OCI-LY7 (cell line): ENCODE data around the gene HSP90AB1. TPM values are rescaled to one million over a fixed set of nuclear protein-coding genes. Genes with fewer than 3 reads are reported as not detected.
A peak's percentile ranks its signal among the peaks of the same experiment; 100 is the strongest.

Experiments used
- BruUV-seq: library from RNA; stranded (reverse); fragments of 400-500 nt; replicated peaks from 2 replicates; lab custom pipeline; 2021; lab: Mats Ljungman, UMichigan
- CTCF ChIA-PET: fragments of 300-600 bp; sonication (Branson Sonifier 250); formaldehyde crosslinking; loops from one replicate; lab custom pipeline; 2022; ENCODE audit warnings: antibody characterized with exemption; ENCODE audit not compliant: unreplicated experiment; lab: Charles Lee
- POLR2A ChIA-PET: fragments of 300-600 bp; sonication (Branson Sonifier 250); formaldehyde crosslinking; loops from one replicate; lab custom pipeline; 2022; ENCODE audit warnings: antibody characterized with exemption; lab: Charles Lee
- DNase-seq: peaks from one replicate; pipeline ENCODE4 v3.0.0-alpha.2; 2015; ENCODE audit warnings: low spot score
- H2AFZ ChIP-seq: fragments of 200-600 bp; sonication (generic), shearing (Covaris generic); 2 replicates; pipeline ENCODE4 v1.6.1; 2014; ENCODE audit warnings: mild to moderate bottlenecking, antibody characterized with exemption, low read length, moderate library complexity
- H3K27ac ChIP-seq: fragments of 200-600 bp; sonication (generic); 2 replicates; pipeline ENCODE4 v1.5.1; 2014; ENCODE audit warnings: mixed run types, low read depth, mild to moderate bottlenecking, moderate library complexity, low read length, inconsistent platforms; ENCODE audit not compliant: poor library complexity, severe bottlenecking
- H3K36me3 ChIP-seq: fragments of 200-600 bp; sonication (generic); 2 replicates; pipeline ENCODE4 v1.6.1; 2014; ENCODE audit warnings: mild to moderate bottlenecking, antibody characterized with exemption, low read length, moderate library complexity, mixed read lengths; ENCODE audit not compliant: insufficient read depth
- H3K4me1 ChIP-seq: fragments of 200-600 bp; sonication (generic); 2 replicates; pipeline ENCODE4 v1.5.1; 2014; ENCODE audit warnings: mild to moderate bottlenecking, low read length; ENCODE audit not compliant: insufficient read depth, poor library complexity, severe bottlenecking
- H3K4me2 ChIP-seq: fragments of 200-600 bp; sonication (generic); 2 replicates; pipeline ENCODE4 v1.6.1; 2014; ENCODE audit warnings: mild to moderate bottlenecking, low read length
- H3K4me3 ChIP-seq: fragments of 200-600 bp; sonication (generic); 2 replicates; pipeline ENCODE4 v1.5.1; 2014; ENCODE audit warnings: mild to moderate bottlenecking, low read depth, low read length; ENCODE audit not compliant: poor library complexity, severe bottlenecking
- H3K79me2 ChIP-seq: fragments of 200-600 bp; sonication (generic); 2 replicates; pipeline ENCODE4 v1.6.1; 2016; ENCODE audit warnings: low read depth, mild to moderate bottlenecking, low read length, moderate library complexity, mixed read lengths; ENCODE audit not compliant: insufficient read depth
- H3K9me2 ChIP-seq: fragments of 200-600 bp; sonication (generic); 2 replicates; pipeline ENCODE4 v1.6.1; 2016; ENCODE audit warnings: mild to moderate bottlenecking, low read length, mixed read lengths; ENCODE audit not compliant: insufficient read depth
- H3K9me3 ChIP-seq: fragments of 200-600 bp; sonication (generic); 2 replicates; pipeline ENCODE4 v1.6.1; 2014; ENCODE audit warnings: mild to moderate bottlenecking, mixed run types, low read length, mixed read lengths
- H4K20me1 ChIP-seq: fragments of 200-600 bp; sonication (generic); 2 replicates; pipeline ENCODE4 v1.6.1; 2014; ENCODE audit warnings: mild to moderate bottlenecking, antibody characterized with exemption, low read length, moderate library complexity, mixed read lengths; ENCODE audit not compliant: insufficient read depth
- CTCF ChIP-seq: fragments of 200-600 bp; sonication (generic); conservative IDR thresholded peaks from 2 replicates; pipeline ENCODE4 v1.5.1; 2014; ENCODE audit warnings: mild to moderate bottlenecking, antibody characterized with exemption, low read length, moderate library complexity, mixed read lengths
- EZH2phosphoT487 ChIP-seq: fragments of 200-600 bp; sonication (generic); IDR thresholded peaks from 2 replicates; pipeline ENCODE4 v1.6.1; 2018; ENCODE audit warnings: low read depth, borderline replicate concordance, mild to moderate bottlenecking, mixed run types, antibody characterized with exemption, low read length, moderate library complexity, mixed read lengths
- intact Hi-C: fragments of 100-400 bp; cut with micrococcal nuclease; formaldehyde crosslinking; loops from one replicate; pipeline ENCODE4 v1.10.0; 2022; ENCODE audit not compliant: unreplicated experiment
- total RNA-seq, 2 experiments: library from RNA; depleted of rRNA in 1 of 2; stranded (reverse); fragments of >200 nt in 1 of 2; shearing (Covaris generic) in 1 of 2; gene quantifications; 2 replicates each; pipeline ENCODE4 v1.2.3, GENCODE V29; 2014 to 2022

The HSP90AB1 gene
- total RNA-seq, 2 experiments from 2014 or later, result 911 to 1,282 TPM

- CTCF ChIA-PET, result no interaction called here
- intact Hi-C loops, result no loop called here
- POLR2A ChIA-PET, result interaction anchor here (0.6 to 1.0 kb wide), 3 partner anchors 26 to 56 kb away, joined by 3 read pairs; no protein-coding TSS in a partner anchor
- no TSS peak for BruUV-seq
- no peak for DNase-seq
- Histone ChIP-seq H3K79me2 (peaks cover 52% of the 10 kb centered on the region), H3K4me3 (no peak overlapping the region), H3K4me2 (peak overlapping the region; percentile 98; the same call in 1 of the 2 replicates), H3K9me2 (no peaks in the 10 kb centered on the region), H3K4me1 (peaks cover 65% of the 10 kb centered on the region), H2AFZ (no peak overlapping the region), H4K20me1 (peaks cover 51% of the 10 kb centered on the region), H3K36me3 (peaks cover 88% of the 10 kb centered on the region), H3K27ac (no peak overlapping the region), H3K9me3 (no peaks in the 10 kb centered on the region)
- TF ChIP-seq CTCF, result no peak
- TF ChIP-seq EZH2phosphoT487, result no peak
Observed at GRCh38 chr6:44250718-44251123, 3.8 kb downstream of the HSP90AB1 start.

- no peak overlapping the region for H2AFZ ChIP-seq
- H3K4me1 ChIP-seq, result peaks cover 73% of the 10 kb centered on the region
- peaks cover 51% of the 10 kb centered on the region for H4K20me1 ChIP-seq
- H3K9me3 ChIP-seq, result no peaks in the 10 kb centered on the region
- peaks cover 93% of the 10 kb centered on the region for H3K36me3 ChIP-seq
- intact Hi-C loops, result no loop called here
- no peak for DNase-seq
- H3K4me2 ChIP-seq, result peak overlapping the region; percentile 14; the same call in 1 of the 2 replicates
- no peak for TF ChIP-seq EZH2phosphoT487
- no peak for TF ChIP-seq CTCF
- H3K9me2 ChIP-seq, result no peaks in the 10 kb centered on the region
- CTCF ChIA-PET, result no interaction called here
- BruUV-seq, result no TSS peak
- H3K27ac ChIP-seq, result no peak overlapping the region
- peaks cover 51% of the 10 kb centered on the region for H3K79me2 ChIP-seq
- H3K4me3 ChIP-seq, result no peak overlapping the region
- POLR2A ChIA-PET, result interaction anchor here (0.7 to 1.0 kb wide), 2 partner anchors 27 to 57 kb away, joined by 3 read pairs; no protein-coding TSS in a partner anchor
Observed at GRCh38 chr6:44251576-44252524, 4.9 kb downstream of the HSP90AB1 start.
